ENCODE results near the gene MLXIP.
"Not testable (repeated sequence)": the region's sequence is repeated elsewhere in the genome, so short reads cannot be mapped to it uniquely, and the experiment has no call there.

Gene MLXIP

GRCh38 chr12:122054842-122055520 is 23.6 kb upstream of the MLXIP start:
- DNase-seq, result no peak

- DNase-seq, result not testable (repeated sequence)
These were observed 22.1 kb upstream of the MLXIP start for GRCh38 chr12:122056406-122056805.

- DNase-seq, result no peak
These were observed 21.4 kb upstream of the MLXIP start for GRCh38 chr12:122057007-122057735.

- DNase-seq, result no peak
These were observed 20.8 kb upstream of the MLXIP start for GRCh38 chr12:122057769-122058168.

- DNase-seq, result no peak
These were observed 19.9 kb upstream of the MLXIP start for GRCh38 chr12:122058549-122059149.

GRCh38 chr12:122059203-122059960 is 19.2 kb upstream of the MLXIP start:
- no peak for DNase-seq

GRCh38 chr12:122060081-122060501 is 18.5 kb upstream of the MLXIP start:
- DNase-seq, result no peak

GRCh38 chr12:122061253-122061652 is 17.3 kb upstream of the MLXIP start:
- no peak for DNase-seq

- DNase-seq, result peak; percentile 83
These were observed 15.5 kb upstream of the MLXIP start for GRCh38 chr12:122062832-122063693.

- no peak for DNase-seq
These were observed 14.9 kb upstream of the MLXIP start for GRCh38 chr12:122063694-122064024.

GRCh38 chr12:122064025-122064777 is 14.4 kb upstream of the MLXIP start:
- DNase-seq, result peak; percentile 97

- peak; percentile 90 for DNase-seq
These were observed 13.6 kb upstream of the MLXIP start for GRCh38 chr12:122064780-122065588.

- no peak for DNase-seq
These were observed 11.0 kb upstream of the MLXIP start for GRCh38 chr12:122067548-122067947.

- DNase-seq, result peak; percentile 32
These were observed 10.6 kb upstream of the MLXIP start for GRCh38 chr12:122067966-122068365.

- peak; percentile 96 for DNase-seq
These were observed 6.3 kb upstream of the MLXIP start for GRCh38 chr12:122072031-122072970.

GRCh38 chr12:122073815-122074214 is 4.7 kb upstream of the MLXIP start:
- no peak for DNase-seq

GRCh38 chr12:122076743-122077495 is 1.6 kb upstream of the MLXIP start:
- no peak for DNase-seq

- no peak for DNase-seq
These were observed 526 bp downstream of the MLXIP start for GRCh38 chr12:122079033-122079531.
